ENCODE data around the gene PKP2.

Gene PKP2

GRCh38 chr12:32811686-32812392 is 84.7 kb downstream of the PKP2 start:
- no peak for DNase-seq (ENCODE audit: low read depth, low spot score)
- no peak overlapping the region for H3K4me3 ChIP-seq (ENCODE audit: low read depth, low read length)
- in situ Hi-C loops (cut with HindIII; ENCODE audit: low sequenced_read_pairs), result no loop called here
- TF ChIP-seq CTCF (IDR thresholded peaks at IDR 0.05; ENCODE audit: low read depth, low read length), result no peak

GRCh38 chr12:32809846-32810245 is 86.7 kb downstream of the PKP2 start:
- no peak for DNase-seq (ENCODE audit: low read depth, low spot score)
- no peak overlapping the region for H3K4me3 ChIP-seq (ENCODE audit: low read depth, low read length)
- TF ChIP-seq CTCF (IDR thresholded peaks at IDR 0.05; ENCODE audit: low read depth, low read length), result no peak
- in situ Hi-C loops (cut with HindIII; ENCODE audit: low sequenced_read_pairs), result no loop called here

GRCh38 chr12:32809196-32809595 is 87.4 kb downstream of the PKP2 start:
- TF ChIP-seq CTCF (IDR thresholded peaks at IDR 0.05; ENCODE audit: low read depth, low read length), result no peak

GRCh38 chr12:32804301-32804700 is 92.3 kb downstream of the PKP2 start:
- DNase-seq (ENCODE audit: low read depth, low spot score), result no peak
- in situ Hi-C loops (cut with HindIII; ENCODE audit: low sequenced_read_pairs), result no loop called here
- no peak for TF ChIP-seq CTCF (IDR thresholded peaks at IDR 0.05; ENCODE audit: low read depth, low read length)
- H3K4me3 ChIP-seq (ENCODE audit: low read depth, low read length), result no peak overlapping the region

More at GRCh38 chr12:32809196-32809595, 87.4 kb downstream of the PKP2 start:
- no peak overlapping the region for H3K4me3 ChIP-seq (ENCODE audit: low read depth, low read length)
- in situ Hi-C loops (cut with HindIII; ENCODE audit: low sequenced_read_pairs), result no loop called here
- no peak for DNase-seq (ENCODE audit: low read depth, low spot score)

GRCh38 chr12:32801269-32801980 is 95.2 kb downstream of the PKP2 start:
- DNase-seq (ENCODE audit: low read depth, low spot score), result no peak
- TF ChIP-seq CTCF (IDR thresholded peaks at IDR 0.05; ENCODE audit: low read depth, low read length), result no peak
- H3K4me3 ChIP-seq (ENCODE audit: low read depth, low read length), result no peak overlapping the region
- in situ Hi-C loops (cut with HindIII; ENCODE audit: low sequenced_read_pairs), result no loop called here

- DNase-seq (ENCODE audit: low read depth, low spot score), result no peak
- no peak for TF ChIP-seq CTCF (IDR thresholded peaks at IDR 0.05; ENCODE audit: low read depth, low read length)
- H3K4me3 ChIP-seq (ENCODE audit: low read depth, low read length), result no peak overlapping the region
- in situ Hi-C loops (cut with HindIII; ENCODE audit: low sequenced_read_pairs), result no loop called here
Observed at GRCh38 chr12:32794281-32794680, 102.3 kb downstream of the PKP2 start.

All from astrocyte of the spinal cord (primary cell).